SK-N-MC (cell line): ENCODE data around the gene TTC34.

ENCODE experiments used
- EZH2 ChIP-seq: fragments of 200-600 bp; sonication (generic); IDR thresholded peaks from one replicate; pipeline ENCODE4 v1.6.1; 2017; ENCODE audit warnings: antibody characterized with exemption
- POLR2AphosphoS5 ChIP-seq: IDR thresholded peaks from 2 replicates; pipeline ENCODE4 v1.6.1; 2012; ENCODE audit warnings: mild to moderate bottlenecking, low read depth, low read length, borderline replicate concordance

GRCh38 chr1:2834146-2834475 is 32.6 kb upstream of the TTC34 start:
- TF ChIP-seq POLR2AphosphoS5 (no peak), EZH2 (no peak)
